ENCODE results near the gene EIF2B2. TPM values are rescaled to one million over a fixed set of nuclear protein-coding genes. Genes with fewer than 3 reads are reported as not detected.
A peak's percentile ranks its signal among the peaks of the same experiment; 100 is the strongest.

EIF2B2 gene
- total and polyA plus RNA-seq, 2 donors = 16.0 to 44.8 TPM

GRCh38 chr14:75047506-75047905 lies 44.8 kb downstream of the EIF2B2 start:
- Histone ChIP-seq H3K27ac (ENCODE audit: low read depth) (no peak overlapping the region), H3K4me1 (ENCODE audit: insufficient read depth) (no peaks in the 10 kb centered on the region), H3K36me3 (ENCODE audit: insufficient read depth) (no peaks in the 10 kb centered on the region), H3K4me3 (ENCODE audit: low read depth, low read length) (no peak overlapping the region)
- DNase-seq (ENCODE audit: extremely low spot score) = no peak
- 94% methylated on average over 4 of the region's 4 CpGs for WGBS

- 88% methylated on average over 2 of the region's 2 CpGs for WGBS
- DNase-seq (ENCODE audit: extremely low spot score) = no peak
- no peak overlapping the region for H3K4me3 ChIP-seq (ENCODE audit: low read depth, low read length)
- no peaks in the 10 kb centered on the region for H3K4me1 ChIP-seq (ENCODE audit: insufficient read depth)
- no peaks in the 10 kb centered on the region for H3K36me3 ChIP-seq (ENCODE audit: insufficient read depth)
- no peak overlapping the region for H3K27ac ChIP-seq (ENCODE audit: low read depth)
Measured at GRCh38 chr14:75048101-75048500, 45.4 kb downstream of the EIF2B2 start.

- Histone ChIP-seq H3K36me3 (ENCODE audit: insufficient read depth) (no peaks in the 10 kb centered on the region), H3K4me1 (ENCODE audit: insufficient read depth) (no peaks in the 10 kb centered on the region), H3K4me3 (ENCODE audit: low read depth, low read length) (no peak overlapping the region), H3K27ac (ENCODE audit: low read depth) (no peak overlapping the region)
- 81% methylated on average over 5 of the region's 5 CpGs for WGBS
- no peak for DNase-seq (ENCODE audit: extremely low spot score)
Measured at GRCh38 chr14:75049136-75049535, 46.4 kb downstream of the EIF2B2 start.

- H3K36me3 ChIP-seq (ENCODE audit: insufficient read depth) = no peaks in the 10 kb centered on the region
- H3K27ac ChIP-seq (ENCODE audit: low read depth) = no peak overlapping the region
- 92% methylated on average over 3 of the region's 3 CpGs for WGBS
- no peaks in the 10 kb centered on the region for H3K4me1 ChIP-seq (ENCODE audit: insufficient read depth)
- no peak overlapping the region for H3K4me3 ChIP-seq (ENCODE audit: low read depth, low read length)
- no peak for DNase-seq (ENCODE audit: extremely low spot score)
Measured at GRCh38 chr14:75049731-75050201, 47.0 kb downstream of the EIF2B2 start.

GRCh38 chr14:75050852-75051555 lies 48.3 kb downstream of the EIF2B2 start, which contains the start of gene MLH3:
Gene MLH3, minus strand, starts transcription at chr14:75051467. Its CDS starts 1,812 bp downstream, at chr14:75049655.
- Histone ChIP-seq H3K36me3 (ENCODE audit: insufficient read depth) (no peaks in the 10 kb centered on the region), H3K27ac (ENCODE audit: low read depth) (peak within 1 kb of the TSS; percentile 79), H3K4me3 (ENCODE audit: low read depth, low read length) (peak within 1 kb of the TSS; percentile 61), H3K4me1 (ENCODE audit: insufficient read depth) (no peaks in the 10 kb centered on the region)
- WGBS = under 1% methylated on average over 59 of the region's 59 CpGs
- DNase-seq (ENCODE audit: extremely low spot score) = peak; percentile 61

- 20% methylated on average over 5 of the region's 5 CpGs for WGBS
- no peak for DNase-seq (ENCODE audit: extremely low spot score)
- Histone ChIP-seq H3K36me3 (ENCODE audit: insufficient read depth) (no peaks in the 10 kb centered on the region), H3K4me1 (ENCODE audit: insufficient read depth) (no peaks in the 10 kb centered on the region), H3K4me3 (ENCODE audit: low read depth, low read length) (peak overlapping the region; percentile 61), H3K27ac (ENCODE audit: low read depth) (no peak overlapping the region)
Measured at GRCh38 chr14:75051556-75051899, 48.8 kb downstream of the EIF2B2 start.

GRCh38 chr14:75053396-75054291 lies 50.9 kb downstream of the EIF2B2 start:
- WGBS = 54% methylated on average over 5 of the region's 5 CpGs
- H3K4me3 ChIP-seq (ENCODE audit: low read depth, low read length) = no peak overlapping the region
- H3K4me1 ChIP-seq (ENCODE audit: insufficient read depth) = no peaks in the 10 kb centered on the region
- H3K27ac ChIP-seq (ENCODE audit: low read depth) = no peak overlapping the region
- H3K36me3 ChIP-seq (ENCODE audit: insufficient read depth) = no peaks in the 10 kb centered on the region
- DNase-seq (ENCODE audit: extremely low spot score) = no peak

GRCh38 chr14:75054421-75054820 lies 51.7 kb downstream of the EIF2B2 start:
- Histone ChIP-seq H3K27ac (ENCODE audit: low read depth) (no peak overlapping the region), H3K36me3 (ENCODE audit: insufficient read depth) (no peaks in the 10 kb centered on the region), H3K4me3 (ENCODE audit: low read depth, low read length) (no peak overlapping the region), H3K4me1 (ENCODE audit: insufficient read depth) (no peaks in the 10 kb centered on the region)
- no peak for DNase-seq (ENCODE audit: extremely low spot score)
- WGBS = 54% methylated on average over 1 of the region's 1 CpG

- DNase-seq (ENCODE audit: extremely low spot score) = no peak
- Histone ChIP-seq H3K4me3 (ENCODE audit: low read depth, low read length) (no peak overlapping the region), H3K36me3 (ENCODE audit: insufficient read depth) (no peaks in the 10 kb centered on the region), H3K27ac (ENCODE audit: low read depth) (no peak overlapping the region), H3K4me1 (ENCODE audit: insufficient read depth) (no peaks in the 10 kb centered on the region)
- WGBS = 81% methylated on average over 2 of the region's 2 CpGs
Measured at GRCh38 chr14:75059642-75060041, 56.9 kb downstream of the EIF2B2 start.

GRCh38 chr14:75060420-75060819 lies 57.7 kb downstream of the EIF2B2 start:
- no peaks in the 10 kb centered on the region for H3K36me3 ChIP-seq (ENCODE audit: insufficient read depth)
- DNase-seq (ENCODE audit: extremely low spot score) = no peak
- no peak overlapping the region for H3K27ac ChIP-seq (ENCODE audit: low read depth)
- H3K4me1 ChIP-seq (ENCODE audit: insufficient read depth) = no peaks in the 10 kb centered on the region
- H3K4me3 ChIP-seq (ENCODE audit: low read depth, low read length) = no peak overlapping the region
- 49% methylated on average over 2 of the region's 2 CpGs for WGBS

Small RNAs within 50 kb of the gene (small RNA-seq; reads per million reads assigned to genes)
- not detected for gene RNU6-689P

Other genes starting within 250 kb of the EIF2B2 start
- 153 TPM for gene YLPM1, start 239.6 kb upstream of the EIF2B2 start, total RNA-seq
- 23.0 TPM for gene YLPM1, start 239.6 kb upstream of the EIF2B2 start, polyA plus RNA-seq
- gene PROX2, start 126.8 kb upstream of the EIF2B2 start, total RNA-seq = not detected
- gene PROX2, start 126.8 kb upstream of the EIF2B2 start, polyA plus RNA-seq = not detected
- gene DLST, start 121.0 kb upstream of the EIF2B2 start, total RNA-seq = 50.2 TPM
- 96.3 TPM for gene DLST, start 121.0 kb upstream of the EIF2B2 start, polyA plus RNA-seq
- 2.4 TPM for gene RPS6KL1, start 79.7 kb upstream of the EIF2B2 start, total RNA-seq
- 3.7 TPM for gene RPS6KL1, start 79.7 kb upstream of the EIF2B2 start, polyA plus RNA-seq
- gene PGF, start 47.3 kb upstream of the EIF2B2 start, total RNA-seq = 7.3 TPM
- gene PGF, start 47.3 kb upstream of the EIF2B2 start, polyA plus RNA-seq = 18.7 TPM
- gene MLH3, start 48.5 kb downstream of the EIF2B2 start, total RNA-seq = 97.1 TPM
- gene MLH3, start 48.5 kb downstream of the EIF2B2 start, polyA plus RNA-seq = 15.3 TPM
- gene ACYP1, start 61.1 kb downstream of the EIF2B2 start, total RNA-seq = 14.7 TPM
- 23.5 TPM for gene ACYP1, start 61.1 kb downstream of the EIF2B2 start, polyA plus RNA-seq
- 1.5 TPM for gene ZC2HC1C, start 66.7 kb downstream of the EIF2B2 start, total RNA-seq
- 2.3 TPM for gene ZC2HC1C, start 66.7 kb downstream of the EIF2B2 start, polyA plus RNA-seq
- gene NEK9, start 124.1 kb downstream of the EIF2B2 start, total RNA-seq = 70.3 TPM
- 74.7 TPM for gene NEK9, start 124.1 kb downstream of the EIF2B2 start, polyA plus RNA-seq
- 231 TPM for gene TMED10, start 173.7 kb downstream of the EIF2B2 start, total RNA-seq
- gene TMED10, start 173.7 kb downstream of the EIF2B2 start, polyA plus RNA-seq = 242 TPM

Data from urinary bladder (tissue), 4 donors.